ENCODE measurements around the gene KIF7.

GRCh38 chr15:89664441-89665350, 9.4 kb upstream of the KIF7 start:
- no peak for TF ChIP-seq GATA3 (IDR thresholded peaks at IDR 0.05; ENCODE audit: low read depth, low read length)
- no peak for TF ChIP-seq GATA2 (IDR thresholded peaks at IDR 0.05; ENCODE audit: low read depth, low read length)

Measured in SH-SY5Y (cell line).